Suppressor macrophage treated with lipopolysaccharide for 4 hours (primary cell): ENCODE measurements around the gene ZFP36L2.

ENCODE experiments used
- DNase-seq: peaks from one replicate; pipeline ENCODE4 v3.0.0-alpha.2; 2020

Gene ZFP36L2

DNA sequence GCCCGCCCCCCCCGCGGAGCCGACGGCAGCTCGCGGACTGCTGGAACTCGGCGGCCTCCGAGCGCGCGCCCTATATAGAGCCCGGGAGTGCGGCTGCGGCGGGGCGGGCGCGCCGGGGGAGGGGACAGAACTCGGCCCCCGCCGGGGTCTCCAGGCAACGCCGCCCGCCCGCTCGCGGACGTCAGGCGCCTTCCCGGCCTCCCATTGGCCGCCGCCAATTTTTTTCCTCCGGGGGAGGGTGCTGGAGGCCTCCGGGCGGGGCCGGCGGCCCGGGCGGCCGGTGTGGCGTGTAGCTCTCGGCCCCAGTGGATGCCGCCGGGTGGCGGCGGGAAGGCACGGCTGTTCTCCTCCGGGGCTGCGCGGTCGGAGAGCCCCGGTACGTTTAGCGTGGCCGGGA lies at the start of gene ZFP36L2:
ZFP36L2 (minus strand) TSS at position 49 of the 397 bp plus-strand sequence. CDS start 291 bp downstream, outside the sequence.
- DNase-seq: peak; percentile 97

GRCh38 chr2:43274721-43275120 lies 48.3 kb upstream of the ZFP36L2 start:
- DNase-seq: no peak

DNA sequence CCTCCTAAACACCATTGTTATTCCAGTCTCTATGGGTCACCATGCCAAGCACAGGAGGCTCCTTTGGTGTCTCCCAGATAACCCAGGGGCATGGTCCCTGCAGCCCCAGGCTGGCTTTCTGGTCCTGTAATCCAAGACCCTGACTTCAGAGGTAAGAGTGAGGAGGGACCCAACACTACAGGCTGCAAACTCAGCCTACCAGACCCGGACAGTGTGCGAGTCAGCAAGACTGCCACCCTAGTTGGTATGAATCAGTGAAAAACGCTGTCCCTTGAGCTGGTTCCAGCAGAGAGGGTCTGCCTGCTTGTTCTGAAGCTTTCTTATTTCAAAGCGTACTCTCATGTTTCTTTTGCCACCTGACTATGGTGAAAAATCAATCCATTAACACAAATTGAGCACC lies 47.6 kb upstream of the ZFP36L2 start:
- DNase-seq: no peak

DNA sequence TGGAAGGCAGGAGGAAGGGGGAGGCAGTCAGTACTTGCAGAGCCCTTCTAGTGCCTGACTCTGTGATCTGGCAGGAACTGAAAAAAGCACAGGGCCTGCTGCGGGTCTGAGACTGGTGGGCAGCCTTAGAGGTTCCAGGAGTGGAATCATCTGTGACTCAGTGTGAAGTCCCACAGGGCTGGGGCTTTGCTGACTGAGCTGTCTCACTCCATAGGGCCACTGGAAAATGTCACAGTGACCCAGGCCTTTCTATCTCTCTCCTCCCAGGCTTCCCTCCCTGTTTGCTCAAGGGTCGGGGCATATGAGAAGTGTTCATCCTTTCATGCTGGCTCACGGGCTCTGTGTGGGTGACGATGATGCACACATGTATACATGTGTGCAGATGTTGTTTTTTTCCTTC lies 47.1 kb upstream of the ZFP36L2 start:
- peak; percentile 88 for DNase-seq

GRCh38 chr2:43270930-43271615 lies 44.7 kb upstream of the ZFP36L2 start:
- no peak for DNase-seq

GRCh38 chr2:43270461-43270860 lies 44.1 kb upstream of the ZFP36L2 start:
- no peak for DNase-seq

DNA sequence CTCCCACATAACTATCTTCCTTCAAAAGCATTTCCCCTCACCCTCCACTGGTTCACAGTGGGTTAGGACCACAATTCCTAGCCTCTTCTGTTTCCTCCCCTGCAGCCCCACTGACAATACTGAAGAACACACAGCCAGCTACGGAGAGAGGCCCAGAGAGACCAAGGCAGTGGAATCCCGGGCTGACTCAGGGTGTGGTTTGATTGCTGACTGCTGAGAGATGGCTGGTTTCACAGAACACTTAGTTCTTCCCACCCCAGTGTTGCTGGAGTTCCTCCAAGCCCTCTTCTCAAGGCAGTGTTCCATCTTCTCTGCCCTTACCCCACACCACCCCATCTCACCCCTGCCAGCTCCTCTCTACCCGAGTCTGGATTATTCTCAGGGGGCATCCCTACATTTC lies 43.3 kb upstream of the ZFP36L2 start:
- peak; percentile 57 for DNase-seq

- peak; percentile 94 for DNase-seq
These were observed 42.7 kb upstream of the ZFP36L2 start for GRCh38 chr2:43269074-43269572.

- peak; percentile 60 for DNase-seq
These were observed 41.9 kb upstream of the ZFP36L2 start for GRCh38 chr2:43268066-43268953.

DNA sequence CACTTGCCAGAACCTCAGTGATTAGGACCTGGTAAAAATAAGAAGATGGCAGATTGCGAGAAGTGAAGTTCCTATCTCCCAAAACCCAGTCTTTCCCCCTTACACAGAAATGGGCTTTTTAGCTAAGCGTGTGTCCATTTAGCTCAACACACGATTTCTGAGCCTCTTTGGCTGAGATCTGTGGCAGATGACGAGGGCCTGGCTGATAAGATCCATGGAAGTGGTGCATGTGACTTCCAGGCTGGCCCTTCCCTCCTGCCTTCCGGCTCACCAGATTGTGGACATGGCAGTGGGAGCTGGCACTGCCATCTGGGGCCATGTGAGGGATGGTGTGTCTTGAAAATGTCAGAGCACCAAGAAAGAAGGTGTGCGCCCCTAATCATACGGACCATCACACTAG lies 41.0 kb upstream of the ZFP36L2 start:
- no peak for DNase-seq

GRCh38 chr2:43266711-43267111 lies 40.3 kb upstream of the ZFP36L2 start:
- DNase-seq: peak; percentile 62

GRCh38 chr2:43265421-43265820 lies 39.0 kb upstream of the ZFP36L2 start:
- no peak for DNase-seq

GRCh38 chr2:43265001-43265400 lies 38.6 kb upstream of the ZFP36L2 start:
- no peak for DNase-seq

DNA sequence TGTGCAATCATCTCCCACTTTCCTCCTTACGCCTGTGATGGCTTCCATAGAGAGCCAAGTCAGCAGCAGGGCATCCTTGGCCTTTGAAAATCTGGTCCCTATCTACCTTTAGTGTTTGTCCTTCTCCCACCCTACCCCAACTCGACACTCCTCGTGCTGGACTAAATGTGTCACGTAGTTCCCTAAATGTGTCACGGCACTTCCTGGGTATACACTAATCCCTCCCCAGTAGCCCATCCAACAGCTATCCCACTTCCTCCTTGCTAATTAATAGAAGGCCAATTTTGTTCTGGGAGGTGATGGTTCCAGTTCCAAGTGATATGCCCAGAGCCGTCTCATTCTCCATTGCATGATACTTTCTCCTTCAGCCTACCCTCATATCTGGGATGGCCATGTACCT lies 36.5 kb upstream of the ZFP36L2 start:
- DNase-seq: peak; percentile 41

DNA sequence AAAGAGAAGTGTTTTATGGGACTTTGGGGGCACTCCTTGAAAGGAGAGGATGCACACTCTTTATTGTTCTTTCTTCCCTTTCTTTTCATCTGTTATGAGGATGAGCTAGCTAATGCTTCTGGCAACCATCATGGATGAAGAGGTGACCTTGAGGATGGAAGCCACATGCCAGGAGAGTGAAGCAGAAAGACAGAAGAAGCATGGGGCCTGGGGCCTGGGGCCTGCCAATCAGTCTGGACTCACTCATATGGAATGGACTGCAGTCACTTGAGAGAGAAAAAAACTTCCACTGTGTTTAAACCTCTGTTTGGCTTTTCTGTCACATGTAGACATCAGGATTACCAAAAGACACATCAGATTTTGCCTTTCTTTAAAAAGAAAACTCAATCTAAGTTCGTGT lies 35.8 kb upstream of the ZFP36L2 start:
- no peak for DNase-seq

DNA sequence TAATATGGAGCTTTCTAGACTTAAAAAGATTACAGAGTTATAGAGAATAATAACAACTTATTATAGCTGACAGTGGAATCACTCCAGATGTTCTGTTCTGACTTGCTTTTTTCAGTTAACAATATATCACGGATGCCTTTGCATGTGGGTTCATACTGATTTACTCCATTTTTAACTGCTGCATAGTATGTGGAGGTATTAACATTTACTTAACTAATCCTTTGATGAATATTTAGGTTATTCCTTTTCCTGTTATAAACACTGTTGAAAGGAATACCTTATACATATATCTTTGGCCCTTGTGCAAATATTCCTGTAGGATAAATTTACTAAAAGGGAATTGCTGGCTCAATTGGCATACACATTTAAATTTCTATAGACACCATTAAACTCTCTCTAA lies 33.1 kb upstream of the ZFP36L2 start:
- DNase-seq: no peak

DNA sequence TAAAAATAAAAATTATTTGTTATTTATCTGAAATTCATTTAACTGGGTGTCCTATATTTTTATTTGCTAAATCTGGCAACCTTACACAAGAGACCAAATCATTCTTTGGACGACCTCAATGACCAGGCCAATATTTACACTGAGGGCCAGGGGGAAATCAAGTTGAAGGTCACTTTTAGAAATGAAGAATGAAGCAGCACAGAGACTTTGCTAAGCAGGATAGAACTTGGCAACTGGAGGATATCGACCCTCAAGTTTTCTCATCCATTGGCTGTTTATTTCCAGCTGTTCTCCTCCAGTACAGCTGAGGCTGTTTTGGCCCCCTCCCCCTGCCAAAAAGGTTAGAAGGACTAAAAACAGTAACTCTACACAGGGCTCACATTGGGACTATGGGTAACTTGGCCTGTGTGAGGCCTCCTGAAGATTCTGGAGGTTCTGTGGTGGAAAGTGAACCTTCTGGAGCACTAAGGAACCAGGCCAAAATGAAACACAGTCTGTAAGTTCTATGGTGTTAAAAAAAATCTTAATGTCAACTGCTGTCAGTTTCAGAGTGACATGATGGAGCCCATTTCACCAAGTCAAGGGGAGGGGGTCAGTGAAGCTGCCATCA lies 32.2 kb upstream of the ZFP36L2 start:
- DNase-seq: no peak

GRCh38 chr2:43255296-43255910 lies 29.0 kb upstream of the ZFP36L2 start:
- no peak for DNase-seq

GRCh38 chr2:43254331-43254730 lies 27.9 kb upstream of the ZFP36L2 start:
- DNase-seq: no peak

GRCh38 chr2:43251171-43251731 lies 24.8 kb upstream of the ZFP36L2 start:
- DNase-seq: no peak

DNA sequence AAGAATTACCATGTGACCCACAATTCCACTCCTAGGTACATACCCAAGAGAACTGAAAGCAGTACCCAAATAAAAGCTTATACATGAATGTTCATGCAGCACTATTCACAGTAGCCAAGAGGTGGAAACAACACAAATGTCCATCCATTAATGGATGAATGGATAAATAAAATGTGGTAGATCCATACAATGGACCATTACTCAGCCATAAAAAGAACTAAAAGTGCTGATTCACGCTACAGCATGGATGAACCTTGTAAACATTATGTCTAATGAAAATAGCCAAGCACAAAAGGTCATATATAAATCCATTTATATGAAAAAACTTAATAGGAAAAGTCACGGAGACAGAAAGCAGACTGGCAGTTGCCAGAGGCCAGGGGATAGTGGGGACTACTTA lies 23.6 kb upstream of the ZFP36L2 start:
- DNase-seq: no peak

- no peak for DNase-seq
These were observed 22.2 kb upstream of the ZFP36L2 start for GRCh38 chr2:43248621-43249020.

DNA sequence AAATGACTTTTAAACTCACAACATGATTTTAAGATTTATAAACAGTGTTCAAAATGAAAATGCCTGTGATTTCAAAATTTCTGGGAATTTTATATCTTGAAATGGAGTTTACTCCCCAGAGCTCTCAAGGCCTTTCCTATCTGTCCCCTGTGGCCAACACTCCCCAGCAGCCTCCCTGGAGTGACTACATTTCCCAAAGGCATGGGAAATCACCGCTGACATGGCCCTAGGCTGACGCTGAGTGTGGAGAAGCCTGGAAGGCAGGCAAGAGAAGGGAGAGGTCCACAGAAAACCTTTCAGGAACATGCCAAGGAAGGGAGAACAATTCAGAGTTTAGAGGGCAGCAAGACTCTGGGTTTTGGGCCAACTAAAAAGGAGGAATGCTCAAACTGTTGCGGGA lies 20.2 kb upstream of the ZFP36L2 start:
- no peak for DNase-seq
